OCI-LY1 (cell line): ENCODE data around the gene GALNT7.

Source experiments
- H2AFZ ChIP-seq: fragments of 200-600 bp; sonication (generic), shearing (Covaris generic); 2 replicates; pipeline ENCODE4 v1.6.0; 2014; ENCODE audit warnings: antibody characterized with exemption, mild to moderate bottlenecking, low read length
- H3F3A ChIP-seq: fragments of 200-600 bp; sonication (generic), shearing (Covaris generic); 2 replicates; pipeline ENCODE4 v1.6.0; 2014; ENCODE audit warnings: mild to moderate bottlenecking, antibody characterized with exemption, low read length, moderate library complexity; ENCODE audit not compliant: insufficient read depth
- H3K27ac ChIP-seq: fragments of 200-600 bp; sonication (generic); 2 replicates; pipeline ENCODE4 v1.5.1; 2014; ENCODE audit warnings: low read length, mixed run types, mild to moderate bottlenecking, low read depth; ENCODE audit not compliant: poor library complexity, severe bottlenecking
- H3K27me3 ChIP-seq: fragments of 200-600 bp; sonication (generic); 2 replicates; pipeline ENCODE4 v1.6.0; 2014; ENCODE audit warnings: antibody characterized with exemption, mild to moderate bottlenecking, low read length, moderate library complexity; ENCODE audit not compliant: insufficient read depth
- H3K36me3 ChIP-seq: fragments of 200-600 bp; sonication (generic); 2 replicates; pipeline ENCODE4 v1.6.1; 2014; ENCODE audit warnings: mild to moderate bottlenecking, antibody characterized with exemption, low read length, moderate library complexity, mixed read lengths; ENCODE audit not compliant: insufficient read depth
- H3K4me1 ChIP-seq: fragments of 200-600 bp; sonication (generic); 2 replicates; pipeline ENCODE4 v1.5.1; 2014; ENCODE audit warnings: mild to moderate bottlenecking, low read length, moderate library complexity; ENCODE audit not compliant: insufficient read depth, severe bottlenecking
- H3K4me2 ChIP-seq: fragments of 200-600 bp; sonication (generic), shearing (Covaris generic); 2 replicates; pipeline ENCODE4 v1.6.1; 2014; ENCODE audit warnings: low read length
- H3K4me3 ChIP-seq: fragments of 200-600 bp; sonication (generic); 2 replicates; pipeline ENCODE4 v1.5.1; 2014; ENCODE audit warnings: low read length, low read depth, mild to moderate bottlenecking, mixed read lengths; ENCODE audit not compliant: poor library complexity, severe bottlenecking
- H3K79me2 ChIP-seq: fragments of 200-600 bp; shearing (Covaris generic); 2 replicates; pipeline ENCODE4 v1.6.1; 2016; ENCODE audit warnings: mixed run types, low read length, mixed read lengths; ENCODE audit not compliant: insufficient read depth
- H3K9ac ChIP-seq: fragments of 200-600 bp; sonication (generic), shearing (Covaris generic); 2 replicates; pipeline ENCODE4 v1.6.1; 2014; ENCODE audit warnings: mild to moderate bottlenecking, low read length, mixed read lengths
- H3K9me2 ChIP-seq: fragments of 200-600 bp; sonication (generic), shearing (Covaris generic); 2 replicates; pipeline ENCODE4 v1.6.1; 2014; ENCODE audit warnings: low read depth, mild to moderate bottlenecking, low read length, mixed read lengths
- H3K9me3 ChIP-seq: fragments of 200-600 bp; shearing (Covaris generic); 2 replicates; pipeline ENCODE4 v1.6.1; 2014; ENCODE audit warnings: low read length, mixed read lengths
- H4K20me1 ChIP-seq: fragments of 200-600 bp; sonication (generic), shearing (Covaris generic); 2 replicates; pipeline ENCODE4 v1.6.0; 2016; ENCODE audit warnings: mild to moderate bottlenecking, low read length; ENCODE audit not compliant: insufficient read depth
- EZH2 ChIP-seq: fragments of 200-600 bp; sonication (generic), shearing (Covaris generic); IDR thresholded peaks from 2 replicates; pipeline ENCODE4 v1.8.0; 2017; ENCODE audit warnings: borderline replicate concordance, mixed run types, mild to moderate bottlenecking, antibody characterized with exemption, low read length, moderate library complexity, mixed read lengths
- TF ChIP-seq, protein P1 (sequence below): fragments of 200-600 bp; sonication (generic), shearing (Covaris generic); IDR thresholded peaks from 2 replicates; pipeline ENCODE4 v1.5.1; 2017; ENCODE audit warnings: mild to moderate bottlenecking, antibody characterized with exemption, low read length, moderate library complexity, mixed read lengths

The GALNT7 gene

DNA sequence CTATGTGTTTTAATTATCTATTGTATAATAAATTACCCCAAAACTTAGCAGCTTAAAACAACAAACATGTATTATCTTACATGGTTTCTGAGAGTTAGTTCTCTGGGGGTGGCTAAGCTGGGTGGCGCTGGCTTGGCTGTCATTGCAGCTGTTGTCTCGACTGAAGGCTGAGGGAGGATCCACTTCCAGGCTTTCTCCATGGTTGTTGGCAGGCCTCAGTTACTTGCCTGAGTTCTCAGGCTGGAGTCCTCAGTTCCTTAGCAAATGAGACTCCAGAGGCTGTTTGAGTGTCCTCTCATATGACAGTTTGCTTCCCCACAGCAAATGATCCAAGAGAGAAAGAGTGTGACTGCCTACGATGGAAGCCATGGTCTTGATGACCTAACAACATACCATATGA is 23.5 kb upstream of the GALNT7 start:
- Histone ChIP-seq H3K27ac (no peak overlapping the region), H2AFZ (no peak overlapping the region), H3K9ac (no peak overlapping the region), H4K20me1 (no peaks in the 10 kb centered on the region), H3F3A (no peaks in the 10 kb centered on the region), H3K36me3 (no peaks in the 10 kb centered on the region), H3K4me1 (no peaks in the 10 kb centered on the region), H3K79me2 (no peaks in the 10 kb centered on the region), H3K4me2 (no peak overlapping the region), H3K4me3 (no peak overlapping the region), H3K9me2 (no peaks in the 10 kb centered on the region), H3K9me3 (no peaks in the 10 kb centered on the region), H3K27me3 (no peaks in the 10 kb centered on the region)
- TF ChIP-seq, protein P1, sequence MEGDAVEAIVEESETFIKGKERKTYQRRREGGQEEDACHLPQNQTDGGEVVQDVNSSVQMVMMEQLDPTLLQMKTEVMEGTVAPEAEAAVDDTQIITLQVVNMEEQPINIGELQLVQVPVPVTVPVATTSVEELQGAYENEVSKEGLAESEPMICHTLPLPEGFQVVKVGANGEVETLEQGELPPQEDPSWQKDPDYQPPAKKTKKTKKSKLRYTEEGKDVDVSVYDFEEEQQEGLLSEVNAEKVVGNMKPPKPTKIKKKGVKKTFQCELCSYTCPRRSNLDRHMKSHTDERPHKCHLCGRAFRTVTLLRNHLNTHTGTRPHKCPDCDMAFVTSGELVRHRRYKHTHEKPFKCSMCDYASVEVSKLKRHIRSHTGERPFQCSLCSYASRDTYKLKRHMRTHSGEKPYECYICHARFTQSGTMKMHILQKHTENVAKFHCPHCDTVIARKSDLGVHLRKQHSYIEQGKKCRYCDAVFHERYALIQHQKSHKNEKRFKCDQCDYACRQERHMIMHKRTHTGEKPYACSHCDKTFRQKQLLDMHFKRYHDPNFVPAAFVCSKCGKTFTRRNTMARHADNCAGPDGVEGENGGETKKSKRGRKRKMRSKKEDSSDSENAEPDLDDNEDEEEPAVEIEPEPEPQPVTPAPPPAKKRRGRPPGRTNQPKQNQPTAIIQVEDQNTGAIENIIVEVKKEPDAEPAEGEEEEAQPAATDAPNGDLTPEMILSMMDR: no peak
- TF ChIP-seq EZH2: no peak

DNA sequence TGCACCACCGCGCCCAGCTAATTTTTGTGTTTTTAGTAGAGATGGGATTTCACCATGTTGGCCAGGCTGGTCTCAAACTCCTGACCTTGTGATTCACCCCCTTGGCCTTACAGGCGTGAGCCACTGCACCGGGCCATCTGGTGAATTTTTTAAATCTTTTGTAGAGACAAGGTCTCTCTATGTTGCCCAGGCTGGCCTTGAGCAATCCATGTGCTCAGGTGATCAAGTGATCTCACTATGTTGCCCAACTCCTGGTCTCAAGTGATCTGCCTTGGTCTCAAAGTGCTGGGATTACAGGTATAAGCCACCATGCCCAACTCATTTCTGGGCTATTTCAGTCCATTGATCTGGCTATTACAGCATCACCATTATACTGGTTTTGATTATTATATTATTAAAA is 22.2 kb upstream of the GALNT7 start:
- no peaks in the 10 kb centered on the region for H3K9me3 ChIP-seq
- no peaks in the 10 kb centered on the region for H3K4me1 ChIP-seq
- no peaks in the 10 kb centered on the region for H3K79me2 ChIP-seq
- no peak overlapping the region for H3K27ac ChIP-seq
- TF ChIP-seq, protein P1: no peak
- no peak for TF ChIP-seq EZH2
- H3K9ac ChIP-seq: no peak overlapping the region
- no peak overlapping the region for H3K4me2 ChIP-seq
- H2AFZ ChIP-seq: no peak overlapping the region
- H3K36me3 ChIP-seq: no peaks in the 10 kb centered on the region; the same call in 1 of the 2 replicates
- no peaks in the 10 kb centered on the region for H4K20me1 ChIP-seq
- H3K27me3 ChIP-seq: no peaks in the 10 kb centered on the region
- H3K4me3 ChIP-seq: no peak overlapping the region
- H3K9me2 ChIP-seq: no peaks in the 10 kb centered on the region
- H3F3A ChIP-seq: no peaks in the 10 kb centered on the region

GRCh38 chr4:173151496-173151895 is 17.1 kb upstream of the GALNT7 start:
- H3K27ac ChIP-seq: no peak overlapping the region
- H3K9ac ChIP-seq: no peak overlapping the region
- H3K4me2 ChIP-seq: no peak overlapping the region
- H3K79me2 ChIP-seq: no peaks in the 10 kb centered on the region
- TF ChIP-seq, protein P1: no peak
- no peak for TF ChIP-seq EZH2
- H3F3A ChIP-seq: no peaks in the 10 kb centered on the region
- no peaks in the 10 kb centered on the region for H3K27me3 ChIP-seq
- H3K4me1 ChIP-seq: no peaks in the 10 kb centered on the region
- no peaks in the 10 kb centered on the region for H4K20me1 ChIP-seq
- no peak overlapping the region for H3K4me3 ChIP-seq
- H3K9me2 ChIP-seq: no peaks in the 10 kb centered on the region
- no peak overlapping the region for H2AFZ ChIP-seq
- H3K36me3 ChIP-seq: peaks cover 10% of the 10 kb centered on the region; the same call in 1 of the 2 replicates
- H3K9me3 ChIP-seq: no peaks in the 10 kb centered on the region
